ENCODE measurements around the gene TRIM44.

Gene TRIM44

GRCh38 chr11:35847473-35847872, 184.9 kb downstream of the TRIM44 start:
- DNase-seq (ENCODE audit: insufficient read length, low spot score) (no peak), FAIRE-seq (no peak)
- TF ChIP-seq PAX5 (IDR thresholded peaks at IDR 0.05; ENCODE audit: insufficient read depth, low read length, severe bottlenecking), result no peak
- TF ChIP-seq POLR2AphosphoS5 (IDR thresholded peaks at IDR 0.05; ENCODE audit: low read depth, low read length), result no peak
- no peak for TF ChIP-seq POU2F2 (IDR thresholded peaks at IDR 0.05; ENCODE audit: low read depth, low read length)
- no peak for TF ChIP-seq TAF1 (IDR thresholded peaks at IDR 0.05; ENCODE audit: low read depth, low read length)
- TF ChIP-seq SPI1 (IDR thresholded peaks at IDR 0.05; ENCODE audit: low read depth, low read length), result no peak
- no peak for TF ChIP-seq POLR2A (IDR thresholded peaks at IDR 0.05; ENCODE audit: low read depth, low read length)

GRCh38 chr11:35848616-35849015, 186.0 kb downstream of the TRIM44 start:
- no peak for DNase-seq (ENCODE audit: insufficient read length, low spot score)
- FAIRE-seq, result no peak
- TF ChIP-seq TAF1 (IDR thresholded peaks at IDR 0.05; ENCODE audit: low read depth, low read length) (no peak), SPI1 (IDR thresholded peaks at IDR 0.05; ENCODE audit: low read depth, low read length) (no peak), POU2F2 (IDR thresholded peaks at IDR 0.05; ENCODE audit: low read depth, low read length) (no peak), POLR2A (IDR thresholded peaks at IDR 0.05; ENCODE audit: low read depth, low read length) (no peak), POLR2AphosphoS5 (IDR thresholded peaks at IDR 0.05; ENCODE audit: low read depth, low read length) (no peak), PAX5 (IDR thresholded peaks at IDR 0.05; ENCODE audit: insufficient read depth, low read length, severe bottlenecking) (no peak)

- FAIRE-seq (no peak), DNase-seq (ENCODE audit: insufficient read length, low spot score) (no peak)
- TF ChIP-seq TAF1 (IDR thresholded peaks at IDR 0.05; ENCODE audit: low read depth, low read length) (no peak), POU2F2 (IDR thresholded peaks at IDR 0.05; ENCODE audit: low read depth, low read length) (no peak), PAX5 (IDR thresholded peaks at IDR 0.05; ENCODE audit: insufficient read depth, low read length, severe bottlenecking) (no peak), POLR2A (IDR thresholded peaks at IDR 0.05; ENCODE audit: low read depth, low read length) (no peak), POLR2AphosphoS5 (IDR thresholded peaks at IDR 0.05; ENCODE audit: low read depth, low read length) (no peak), SPI1 (IDR thresholded peaks at IDR 0.05; ENCODE audit: low read depth, low read length) (no peak)
These were observed 187.6 kb downstream of the TRIM44 start for GRCh38 chr11:35850191-35850590.

- no peak for FAIRE-seq
These were observed 188.8 kb downstream of the TRIM44 start for GRCh38 chr11:35851342-35851741.

GRCh38 chr11:35852056-35852455, 189.5 kb downstream of the TRIM44 start:
- DNase-seq (ENCODE audit: insufficient read length, low spot score) (no peak), FAIRE-seq (no peak)
- TF ChIP-seq POU2F2 (IDR thresholded peaks at IDR 0.05; ENCODE audit: low read depth, low read length) (no peak), SPI1 (IDR thresholded peaks at IDR 0.05; ENCODE audit: low read depth, low read length) (no peak), TAF1 (IDR thresholded peaks at IDR 0.05; ENCODE audit: low read depth, low read length) (no peak), PAX5 (IDR thresholded peaks at IDR 0.05; ENCODE audit: insufficient read depth, low read length, severe bottlenecking) (no peak), POLR2A (IDR thresholded peaks at IDR 0.05; ENCODE audit: low read depth, low read length) (no peak), POLR2AphosphoS5 (IDR thresholded peaks at IDR 0.05; ENCODE audit: low read depth, low read length) (no peak)

More at GRCh38 chr11:35851342-35851741, 188.8 kb downstream of the TRIM44 start:
- TF ChIP-seq PAX5 (IDR thresholded peaks at IDR 0.05; ENCODE audit: insufficient read depth, low read length, severe bottlenecking) (no peak), POU2F2 (IDR thresholded peaks at IDR 0.05; ENCODE audit: low read depth, low read length) (no peak)
- DNase-seq (ENCODE audit: insufficient read length, low spot score), result no peak

DNA sequence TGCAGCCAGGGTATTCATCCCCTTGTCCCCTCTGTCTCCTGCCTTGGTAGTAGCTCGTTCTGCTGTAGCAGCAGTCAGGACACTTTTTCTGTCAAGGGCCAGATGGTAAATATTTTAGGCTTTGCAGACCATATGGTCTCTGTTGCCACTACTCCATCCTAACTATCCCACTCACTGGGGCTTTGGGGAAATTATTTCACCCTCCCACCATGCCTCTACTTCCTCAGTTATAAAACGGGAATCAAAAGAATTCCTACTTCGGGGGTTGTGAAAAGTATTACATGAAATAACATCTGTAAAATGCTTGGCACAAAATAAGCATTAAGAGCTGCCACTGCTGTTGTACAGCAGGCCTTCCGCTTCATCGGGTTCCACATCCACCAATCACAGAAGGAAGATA, 191.4 kb downstream of the TRIM44 start:
- no peak for FAIRE-seq
- no peak for DNase-seq (ENCODE audit: insufficient read length, low spot score)
- no peak for TF ChIP-seq TAF1 (IDR thresholded peaks at IDR 0.05; ENCODE audit: low read depth, low read length)
- TF ChIP-seq PAX5 (IDR thresholded peaks at IDR 0.05; ENCODE audit: insufficient read depth, low read length, severe bottlenecking), result no peak
- TF ChIP-seq POLR2AphosphoS5 (IDR thresholded peaks at IDR 0.05; ENCODE audit: low read depth, low read length), result no peak

DNA sequence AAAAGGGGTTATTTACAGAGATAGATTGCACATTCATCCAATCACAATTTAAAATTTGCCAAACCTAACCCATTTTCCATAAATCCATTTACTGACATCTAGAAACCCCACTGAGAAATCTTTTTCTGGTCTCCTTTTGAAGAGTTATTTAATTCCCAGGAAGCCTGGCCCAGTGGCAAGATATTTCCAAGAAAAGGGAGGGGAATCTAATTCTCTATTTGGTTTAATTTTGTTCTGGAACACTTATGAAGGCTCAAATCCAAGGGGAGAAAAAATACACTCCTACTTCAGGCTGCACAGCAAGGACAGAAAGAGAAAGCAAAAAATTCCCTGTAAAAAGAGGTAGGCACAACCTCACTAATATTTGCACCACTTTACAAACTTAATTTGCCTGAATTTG, 193.1 kb downstream of the TRIM44 start:
- DNase-seq (ENCODE audit: insufficient read length, low spot score), result no peak
- no peak for FAIRE-seq
- no peak for TF ChIP-seq TAF1 (IDR thresholded peaks at IDR 0.05; ENCODE audit: low read depth, low read length)
- no peak for TF ChIP-seq POLR2A (IDR thresholded peaks at IDR 0.05; ENCODE audit: low read depth, low read length)
- TF ChIP-seq POU2F2 (IDR thresholded peaks at IDR 0.05; ENCODE audit: low read depth, low read length), result no peak
- no peak for TF ChIP-seq POLR2AphosphoS5 (IDR thresholded peaks at IDR 0.05; ENCODE audit: low read depth, low read length)
- TF ChIP-seq SPI1 (IDR thresholded peaks at IDR 0.05; ENCODE audit: low read depth, low read length), result no peak
- TF ChIP-seq PAX5 (IDR thresholded peaks at IDR 0.05; ENCODE audit: insufficient read depth, low read length, severe bottlenecking), result no peak

- DNase-seq (ENCODE audit: insufficient read length, low spot score) (no peak), FAIRE-seq (no peak)
- TF ChIP-seq POU2F2 (IDR thresholded peaks at IDR 0.05; ENCODE audit: low read depth, low read length), result no peak
- TF ChIP-seq SPI1 (IDR thresholded peaks at IDR 0.05; ENCODE audit: low read depth, low read length), result no peak
- no peak for TF ChIP-seq TAF1 (IDR thresholded peaks at IDR 0.05; ENCODE audit: low read depth, low read length)
- TF ChIP-seq POLR2AphosphoS5 (IDR thresholded peaks at IDR 0.05; ENCODE audit: low read depth, low read length), result no peak
- no peak for TF ChIP-seq POLR2A (IDR thresholded peaks at IDR 0.05; ENCODE audit: low read depth, low read length)
- no peak for TF ChIP-seq PAX5 (IDR thresholded peaks at IDR 0.05; ENCODE audit: insufficient read depth, low read length, severe bottlenecking)
These were observed 193.7 kb downstream of the TRIM44 start for GRCh38 chr11:35856259-35856658.

- TF ChIP-seq POLR2A (IDR thresholded peaks at IDR 0.05; ENCODE audit: low read depth, low read length) (no peak), TAF1 (IDR thresholded peaks at IDR 0.05; ENCODE audit: low read depth, low read length) (no peak), POU2F2 (IDR thresholded peaks at IDR 0.05; ENCODE audit: low read depth, low read length) (no peak), POLR2AphosphoS5 (IDR thresholded peaks at IDR 0.05; ENCODE audit: low read depth, low read length) (no peak), PAX5 (IDR thresholded peaks at IDR 0.05; ENCODE audit: insufficient read depth, low read length, severe bottlenecking) (no peak), SPI1 (IDR thresholded peaks at IDR 0.05; ENCODE audit: low read depth, low read length) (no peak)
- FAIRE-seq, result no peak
- no peak for DNase-seq (ENCODE audit: insufficient read length, low spot score)
These were observed 194.2 kb downstream of the TRIM44 start for GRCh38 chr11:35856756-35857155.

DNA sequence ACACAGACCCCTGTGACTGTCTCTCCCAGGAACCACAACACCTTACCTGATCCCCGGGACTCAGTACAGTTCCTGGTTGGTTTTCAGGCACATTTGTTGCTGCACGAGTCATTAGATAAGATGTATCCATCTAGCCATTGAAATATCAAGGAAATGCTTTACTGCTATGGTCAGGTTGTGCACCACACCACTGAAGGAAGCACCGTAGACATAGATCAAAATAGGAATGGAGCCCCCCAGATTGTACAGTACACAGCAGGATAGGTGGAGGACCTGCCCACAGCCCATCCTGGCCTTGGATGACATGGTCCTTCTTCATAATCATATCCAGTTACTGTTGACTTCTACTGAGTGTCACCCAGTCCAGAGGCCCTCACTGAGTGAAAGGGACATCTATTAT, 195.3 kb downstream of the TRIM44 start:
- FAIRE-seq (no peak), DNase-seq (ENCODE audit: insufficient read length, low spot score) (no peak)
- TF ChIP-seq SPI1 (IDR thresholded peaks at IDR 0.05; ENCODE audit: low read depth, low read length) (no peak), POLR2AphosphoS5 (IDR thresholded peaks at IDR 0.05; ENCODE audit: low read depth, low read length) (no peak), POU2F2 (IDR thresholded peaks at IDR 0.05; ENCODE audit: low read depth, low read length) (no peak), PAX5 (IDR thresholded peaks at IDR 0.05; ENCODE audit: insufficient read depth, low read length, severe bottlenecking) (no peak), POLR2A (IDR thresholded peaks at IDR 0.05; ENCODE audit: low read depth, low read length) (no peak), TAF1 (IDR thresholded peaks at IDR 0.05; ENCODE audit: low read depth, low read length) (no peak)

Measured in GM12891 (cell line).